ENCODE measurements around the gene CHDH. TPM values are rescaled to one million over a fixed set of nuclear protein-coding genes. Genes with fewer than 3 reads are reported as not detected.

Gene CHDH
- total and polyA plus RNA-seq, 10 donors: 0.19 to 4.9 (median 0.62) TPM

DNA sequence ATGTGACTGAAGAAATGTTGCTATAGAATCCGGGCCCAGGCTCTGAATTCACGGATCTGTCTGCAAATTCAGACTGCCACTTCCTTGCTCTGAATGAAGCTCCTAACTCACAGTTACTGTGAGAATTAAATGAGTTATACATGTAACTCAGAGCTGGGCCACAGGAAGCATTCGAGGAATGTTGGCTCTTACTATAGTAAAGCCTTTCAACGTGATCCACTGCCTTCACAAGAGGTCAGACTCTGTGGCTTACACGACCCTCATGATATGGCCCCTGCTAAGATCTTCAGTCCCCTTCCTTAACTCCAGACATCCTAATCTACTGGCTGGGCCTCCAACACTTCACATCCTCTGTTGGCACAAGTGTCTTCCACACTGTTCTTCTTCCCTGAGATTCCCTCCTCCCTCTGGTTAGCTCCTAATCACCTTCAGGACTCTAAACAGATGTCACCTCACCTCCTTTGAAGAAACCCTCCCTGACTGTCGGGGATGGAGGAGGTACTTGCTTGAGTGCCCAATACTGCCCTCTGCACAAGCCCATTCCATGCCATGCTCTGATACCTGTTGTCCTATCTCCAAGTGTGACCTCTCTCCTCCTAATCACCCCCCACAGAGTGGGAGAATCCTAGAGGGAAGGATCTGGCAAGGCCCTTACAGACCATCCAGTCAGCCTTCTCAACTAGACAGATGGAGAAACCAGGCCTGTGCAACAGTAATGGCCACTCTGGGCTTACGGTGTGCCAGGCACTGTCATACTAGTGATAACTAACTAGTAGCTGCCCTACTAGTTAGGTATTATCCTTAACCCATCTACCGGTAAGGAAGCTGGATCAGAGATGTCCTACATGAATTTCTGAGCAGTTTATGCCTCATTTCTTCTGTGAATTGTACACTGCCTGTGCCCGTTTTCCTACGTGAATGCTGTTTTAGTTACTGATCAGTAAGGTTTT, 34.5 kb upstream of the CHDH start:
- intact Hi-C loops (cut with DNase I; ENCODE audit: low total_unique reads): no loop called here
- peaks cover 11 to 32% (median 16%) of the 10 kb centered on the region in 6 donors for H3K4me1 ChIP-seq
- peaks cover 2 to 70% (median 61%) of the 10 kb centered on the region in 6 donors for H3K36me3 ChIP-seq

DNA sequence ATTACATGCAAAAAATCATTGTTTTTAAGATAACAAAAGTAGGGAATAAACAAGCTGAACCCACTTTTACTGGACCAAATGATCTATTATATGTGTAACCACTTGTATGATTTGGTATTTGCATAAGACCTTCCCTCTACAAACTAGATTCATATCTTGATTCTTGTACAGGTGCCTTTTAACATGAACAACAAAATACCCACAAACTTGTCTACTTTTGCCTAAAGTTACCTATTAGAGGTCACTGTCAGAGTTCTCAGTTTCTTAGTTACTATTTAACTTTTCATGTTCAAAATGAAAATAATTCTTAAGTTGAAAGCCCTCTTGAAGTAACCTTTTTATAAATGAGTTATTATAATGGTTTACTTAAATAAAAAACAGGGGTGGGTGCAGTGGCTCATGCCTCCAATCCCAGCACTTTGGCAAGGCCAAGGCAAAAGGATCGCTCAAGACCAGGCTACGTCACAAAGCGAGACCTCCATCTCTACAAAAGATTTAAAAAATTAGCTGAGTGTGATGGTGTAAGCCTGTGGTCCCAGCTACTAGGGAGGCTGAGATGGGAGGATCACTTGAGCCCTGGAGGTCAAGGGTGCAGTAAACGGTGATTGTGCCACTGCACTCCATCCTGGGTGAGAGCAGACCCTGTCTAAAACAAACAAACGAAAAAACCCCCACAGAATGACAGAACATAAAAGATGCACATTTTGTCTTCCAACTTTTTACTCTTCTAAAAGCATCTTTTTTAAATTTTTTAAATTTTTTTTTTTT, 19.7 kb upstream of the CHDH start:
- intact Hi-C loops (cut with DNase I; ENCODE audit: low total_unique reads): no loop called here
- H3K9me3 ChIP-seq: no peaks in the 10 kb centered on the region
- no peak for DNase-seq
- H3K4me1 ChIP-seq: no peaks in the 10 kb centered on the region
- H3K36me3 ChIP-seq: peaks cover 2 to 100% (median 83%) of the 10 kb centered on the region in 6 donors
- no peak overlapping the region for H3K27ac ChIP-seq
- no peaks in the 10 kb centered on the region for H3K27me3 ChIP-seq (replicated peaks in 1 of 7)
- no peak overlapping the region for H3K4me3 ChIP-seq
- 90 to 95% (median 93%) methylated on average over 5 of the region's 5 CpGs for WGBS, 5 donors
- no peak for TF ChIP-seq POLR2AphosphoS5 (IDR thresholded peaks at IDR 0.05)
- TF ChIP-seq, protein P1, sequence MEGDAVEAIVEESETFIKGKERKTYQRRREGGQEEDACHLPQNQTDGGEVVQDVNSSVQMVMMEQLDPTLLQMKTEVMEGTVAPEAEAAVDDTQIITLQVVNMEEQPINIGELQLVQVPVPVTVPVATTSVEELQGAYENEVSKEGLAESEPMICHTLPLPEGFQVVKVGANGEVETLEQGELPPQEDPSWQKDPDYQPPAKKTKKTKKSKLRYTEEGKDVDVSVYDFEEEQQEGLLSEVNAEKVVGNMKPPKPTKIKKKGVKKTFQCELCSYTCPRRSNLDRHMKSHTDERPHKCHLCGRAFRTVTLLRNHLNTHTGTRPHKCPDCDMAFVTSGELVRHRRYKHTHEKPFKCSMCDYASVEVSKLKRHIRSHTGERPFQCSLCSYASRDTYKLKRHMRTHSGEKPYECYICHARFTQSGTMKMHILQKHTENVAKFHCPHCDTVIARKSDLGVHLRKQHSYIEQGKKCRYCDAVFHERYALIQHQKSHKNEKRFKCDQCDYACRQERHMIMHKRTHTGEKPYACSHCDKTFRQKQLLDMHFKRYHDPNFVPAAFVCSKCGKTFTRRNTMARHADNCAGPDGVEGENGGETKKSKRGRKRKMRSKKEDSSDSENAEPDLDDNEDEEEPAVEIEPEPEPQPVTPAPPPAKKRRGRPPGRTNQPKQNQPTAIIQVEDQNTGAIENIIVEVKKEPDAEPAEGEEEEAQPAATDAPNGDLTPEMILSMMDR (IDR thresholded peaks at IDR 0.05 in 8 of 11, conservative IDR thresholded peaks at IDR 0.05 in 3 of 11): no peak
- no peak for TF ChIP-seq POLR2A (IDR thresholded peaks at IDR 0.05)

More for the DNA sequence above, 34.5 kb upstream of the CHDH start:
- TF ChIP-seq POLR2A (IDR thresholded peaks at IDR 0.05): no peak
- TF ChIP-seq POLR2AphosphoS5 (IDR thresholded peaks at IDR 0.05): no peak
- TF ChIP-seq, protein P1 (IDR thresholded peaks at IDR 0.05 in 8 of 11, conservative IDR thresholded peaks at IDR 0.05 in 3 of 11): no peak
- peak overlapping the region; percentile 81 to 95 (median 90) for H3K4me3 ChIP-seq
- no peaks in the 10 kb centered on the region for H3K9me3 ChIP-seq
- no peaks in the 10 kb centered on the region for H3K27me3 ChIP-seq (replicated peaks in 1 of 7)
- no peak for DNase-seq
- peak overlapping the region in 3 of 8 donors; percentile 88 to 93 (median 93) for H3K27ac ChIP-seq
- 67 to 78% (median 75%) methylated on average over 10 of the region's 10 CpGs for WGBS, 5 donors

DNA sequence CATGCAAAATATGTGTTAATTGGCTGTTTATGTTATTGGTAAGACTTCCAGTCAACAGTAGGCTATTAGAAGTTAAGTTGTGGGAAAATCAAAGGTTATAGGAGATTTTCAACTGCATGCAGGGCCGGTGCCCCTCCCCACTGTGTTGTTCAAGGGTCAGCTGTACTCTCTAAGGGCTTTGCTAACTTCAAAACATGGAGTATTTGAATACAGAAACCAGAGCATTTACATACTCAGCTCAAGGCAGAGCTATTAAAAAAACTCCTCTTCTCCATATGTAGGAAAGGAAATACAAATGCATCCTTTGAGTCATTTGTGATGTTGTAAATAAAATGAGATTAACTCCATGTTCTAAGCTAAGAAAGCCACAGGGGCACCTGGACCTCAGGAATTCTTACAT, 16.9 kb upstream of the CHDH start:
- H3K4me3 ChIP-seq: no peak overlapping the region
- 75 to 90% (median 83%) methylated on average over 1 of the region's 1 CpG for WGBS, 5 donors

More for the DNA sequence above, 16.9 kb upstream of the CHDH start:
- DNase-seq: no peak
- Histone ChIP-seq H3K36me3 (peaks cover 0 to 100% (median 61%) of the 10 kb centered on the region in 6 donors), H3K9me3 (no peaks in the 10 kb centered on the region), H3K27me3 (replicated peaks in 1 of 7) (no peaks in the 10 kb centered on the region), H3K27ac (no peak overlapping the region), H3K4me1 (no peaks in the 10 kb centered on the region)
- TF ChIP-seq, protein P1 (IDR thresholded peaks at IDR 0.05 in 8 of 11, conservative IDR thresholded peaks at IDR 0.05 in 3 of 11): no peak
- no peak for TF ChIP-seq POLR2A (IDR thresholded peaks at IDR 0.05)
- intact Hi-C loops (cut with DNase I; ENCODE audit: low total_unique reads): no loop called here
